Keratinocyte (primary cell): ENCODE results near the gene ZGPAT. TPM values are rescaled to one million over a fixed set of nuclear protein-coding genes. Genes with fewer than 3 reads are reported as not detected.

ENCODE experiments used
- DNase-seq: peaks from one replicate; pipeline ENCODE4 v3.0.0-alpha.2; 2011; ENCODE audit warnings: low read depth, missing footprints, low spot score
- FAIRE-seq: peaks from 2 replicates; lab custom pipeline; 2011; peaks lifted over from hg19 to GRCh38; lab: Jason Lieb, UNC
- H2AFZ ChIP-seq: 2 replicates; pipeline ENCODE4 v1.6.0; 2012; ENCODE audit warnings: low read length, control low read depth, inconsistent platforms; ENCODE audit not compliant: control insufficient read depth
- H3K27ac ChIP-seq: 2 replicates; pipeline ENCODE4 v1.5.1; 2011; ENCODE audit warnings: low read length; ENCODE audit not compliant: control insufficient read depth, insufficient read depth
- H3K27me3 ChIP-seq: 3 replicates; pipeline ENCODE4 v1.6.0; 2011; ENCODE audit warnings: low read length; ENCODE audit not compliant: control insufficient read depth, insufficient read depth; ENCODE audit errors: extremely low read depth
- H3K36me3 ChIP-seq, 2 experiments: 2 replicates in 1 of 2; 3 replicates in 1 of 2; pipeline ENCODE4 v1.5.1; 2011; ENCODE audit warnings: low read length in 2 of 2, mild to moderate bottlenecking in 1 of 2; ENCODE audit not compliant: control insufficient read depth in 2 of 2, insufficient read depth in 2 of 2; ENCODE audit errors: extremely low read depth in 1 of 2
- H3K4me1 ChIP-seq: 3 replicates; pipeline ENCODE4 v1.5.1; 2011; ENCODE audit warnings: low read length; ENCODE audit not compliant: control insufficient read depth, insufficient read depth; ENCODE audit errors: extremely low read depth
- H3K4me2 ChIP-seq: 3 replicates; pipeline ENCODE4 v1.6.0; 2011; ENCODE audit warnings: low read depth, low read length; ENCODE audit not compliant: control insufficient read depth, insufficient read depth; ENCODE audit errors: extremely low read depth
- H3K4me3 ChIP-seq, 3 experiments: fragments of 200-600 bp in 1 of 3; sonication (generic) in 1 of 3; 2 replicates in 2 of 3; 3 replicates in 1 of 3; pipeline ENCODE4 v1.5.1; 2011 to 2016; ENCODE audit warnings: low read length in 3 of 3, mild to moderate bottlenecking in 3 of 3, control low read depth in 2 of 3, inconsistent platforms in 1 of 3, low read depth in 1 of 3, mixed read lengths in 1 of 3, mixed run types in 1 of 3, moderate library complexity in 1 of 3; ENCODE audit not compliant: control insufficient read depth in 2 of 3, insufficient read depth in 2 of 3; ENCODE audit errors: extremely low read depth in 1 of 3
- H3K79me2 ChIP-seq: 2 replicates; pipeline ENCODE4 v1.6.0; 2012; ENCODE audit warnings: low read length; ENCODE audit not compliant: control insufficient read depth, insufficient read depth
- H3K9ac ChIP-seq: 3 replicates; pipeline ENCODE4 v1.6.0; 2011; ENCODE audit warnings: low read length; ENCODE audit not compliant: control insufficient read depth, insufficient read depth; ENCODE audit errors: extremely low read depth
- H3K9me1 ChIP-seq: 3 replicates; pipeline ENCODE4 v1.6.0; 2011; ENCODE audit warnings: low read length; ENCODE audit not compliant: control insufficient read depth, insufficient read depth; ENCODE audit errors: extremely low read depth
- H3K9me3 ChIP-seq: 2 replicates; pipeline ENCODE4 v1.5.1; 2012; ENCODE audit warnings: low read depth, low read length; ENCODE audit not compliant: control insufficient read depth
- H4K20me1 ChIP-seq: 3 replicates; pipeline ENCODE4 v1.6.0; 2011; ENCODE audit warnings: low read length; ENCODE audit not compliant: control insufficient read depth, insufficient read depth; ENCODE audit errors: extremely low read depth
- CTCF ChIP-seq, 3 experiments: IDR thresholded peaks in 1 of 3; conservative IDR thresholded peaks in 1 of 3; optimal IDR thresholded peaks in 1 of 3; 2 replicates in 2 of 3; 3 replicates in 1 of 3; pipeline versions ENCODE3 to v1.5.1; 2011; ENCODE audit warnings: low read length in 3 of 3, mild to moderate bottlenecking in 3 of 3, moderate library complexity in 2 of 3, control low read depth in 1 of 3, inconsistent platforms in 1 of 3; ENCODE audit not compliant: insufficient read depth in 2 of 3; ENCODE audit errors: extremely low read depth in 1 of 3
- EZH2 ChIP-seq: IDR thresholded peaks from one replicate; pipeline ENCODE4 v1.6.1; 2012; ENCODE audit warnings: inconsistent platforms, mild to moderate bottlenecking, low read length, moderate library complexity
- dilution Hi-C: fragments of 300-500 bp; cut with MboI; formaldehyde crosslinking; loops from one replicate; pipeline ENCODE4 v1.7.0; 2020; ENCODE audit warnings: low sequenced_read_pairs; ENCODE audit not compliant: extremely low pct_ligation_motif_present
- polyA plus RNA-seq, 5 experiments: library from polyadenylated mRNA; depleted of rRNA in 3 of 5; stranded (reverse) in 3 of 5; stranded (forward) in 1 of 5; unstranded in 1 of 5; fragments of >200 nt; gene quantifications; 1 replicate in 1 of 5; 2 replicates in 3 of 5; 3 replicates in 1 of 5; pipeline versions ENCODE4 v1.2.1 to v1.2.3, GENCODE V29; 2011 to 2012; ENCODE audit warnings: missing spikeins in 2 of 5, low read depth in 1 of 5, low replicate concordance in 1 of 5

Gene ZGPAT
- polyA plus RNA-seq, 1 donor (not counting 4 experiments of a cell fraction or from before 2014, with no cell fraction given), result 7.8 TPM

GRCh38 chr20:63748070-63748933, 40.5 kb downstream of the ZGPAT start:
- H3K4me3 ChIP-seq, result no peak overlapping the region
- no peak for TF ChIP-seq EZH2
- H3K9ac ChIP-seq, result no peak overlapping the region
- H3K9me1 ChIP-seq, result no peaks in the 10 kb centered on the region
- no peak overlapping the region for H2AFZ ChIP-seq
- peaks cover 3% of the 10 kb centered on the region for H3K27me3 ChIP-seq
- no peak overlapping the region for H3K4me2 ChIP-seq
- H3K4me1 ChIP-seq, result no peaks in the 10 kb centered on the region
- no peak for FAIRE-seq
- no peaks in the 10 kb centered on the region for H3K9me3 ChIP-seq
- no peaks in the 10 kb centered on the region for H4K20me1 ChIP-seq
- no peak overlapping the region for H3K27ac ChIP-seq
- H3K36me3 ChIP-seq, result peaks cover 0 to 2% of the 10 kb centered on the region in 2 experiments
- H3K79me2 ChIP-seq, result no peaks in the 10 kb centered on the region
- no peak for DNase-seq
- dilution Hi-C loops, result no loop called here

GRCh38 chr20:63748934-63749270, 41.1 kb downstream of the ZGPAT start:
- H3K4me2 ChIP-seq, result no peak overlapping the region
- H3K9me1 ChIP-seq, result no peaks in the 10 kb centered on the region
- dilution Hi-C loops, result no loop called here

More at GRCh38 chr20:63748934-63749270, 41.1 kb downstream of the ZGPAT start:
- no peak for TF ChIP-seq EZH2
- TF ChIP-seq CTCF (optimal IDR thresholded peaks at IDR 0.05 in 1 of 3, IDR thresholded peaks at IDR 0.05 in 1 of 3, conservative IDR thresholded peaks at IDR 0.05 in 1 of 3; ENCODE audit: extremely low read depth in 1 of 3, insufficient read depth in 2 of 3, low read length in 3 of 3), result no peak
- H3K9me3 ChIP-seq, result no peaks in the 10 kb centered on the region
- peaks cover 3% of the 10 kb centered on the region for H3K27me3 ChIP-seq
- DNase-seq, result no peak
- no peak overlapping the region for H3K4me3 ChIP-seq
- H4K20me1 ChIP-seq, result no peaks in the 10 kb centered on the region
- H3K79me2 ChIP-seq, result no peaks in the 10 kb centered on the region
- no peak overlapping the region for H2AFZ ChIP-seq
- no peak overlapping the region for H3K27ac ChIP-seq
- H3K36me3 ChIP-seq, result no peaks in the 10 kb centered on the region
- FAIRE-seq, result no peak
- H3K4me1 ChIP-seq, result no peaks in the 10 kb centered on the region
- no peak overlapping the region for H3K9ac ChIP-seq
